ENCODE measurements around the gene SNORC. TPM values are rescaled to one million over a fixed set of nuclear protein-coding genes. Genes with fewer than 3 reads are reported as not detected.

SNORC gene
- total RNA-seq, 1 experiment from 2014 or later, result 3.4 TPM

GRCh38 chr2:232877940-232878511 lies 8.0 kb downstream of the SNORC start:
- H3K27me3 Mint-ChIP-seq (ENCODE audit: low read depth), result peaks cover 28% of the 10 kb centered on the region
- no peak for ATAC-seq
- DNase-seq (ENCODE audit: low spot score), result no peak
- ChIA-PET CTCF (no interaction called here), POLR2A (interaction anchor here (0.5 kb wide), 1 partner anchor 95 kb away, joined by 3 read pairs; no protein-coding TSS in a partner anchor)
- no peak overlapping the region for H3K27ac Mint-ChIP-seq
- no peaks in the 10 kb centered on the region for H3K36me3 Mint-ChIP-seq
- no peaks in the 10 kb centered on the region for H3K4me1 Mint-ChIP-seq
- H3K9me3 Mint-ChIP-seq, result no peaks in the 10 kb centered on the region
- TF ChIP-seq ZNF219 (CRISPR knock-in tag; IDR thresholded peaks at IDR 0.05; ENCODE audit: borderline replicate concordance) (no peak), ARID4B (CRISPR knock-in tag; IDR thresholded peaks at IDR 0.05; ENCODE audit: borderline replicate concordance) (no peak), NR2C2 (CRISPR knock-in tag; IDR thresholded peaks at IDR 0.05) (no peak), TP53 (CRISPR knock-in tag; IDR thresholded peaks at IDR 0.05) (no peak), NR1H2 (CRISPR knock-in tag; IDR thresholded peaks at IDR 0.05) (no peak), ZBTB43 (CRISPR knock-in tag; IDR thresholded peaks at IDR 0.05) (no peak), FOXP4 (CRISPR knock-in tag; IDR thresholded peaks at IDR 0.05) (no peak), ZNF138 (CRISPR knock-in tag; conservative IDR thresholded peaks at IDR 0.05) (no peak), ATF6 (CRISPR knock-in tag; IDR thresholded peaks at IDR 0.05) (no peak)
- peak overlapping the region; percentile 43 for H3K4me3 Mint-ChIP-seq

GRCh38 chr2:232878855-232879617 lies 9.0 kb downstream of the SNORC start:
- no peaks in the 10 kb centered on the region for H3K4me1 Mint-ChIP-seq
- H3K27me3 Mint-ChIP-seq (ENCODE audit: low read depth), result peaks cover 28% of the 10 kb centered on the region
- ChIA-PET CTCF (interaction anchor here (1.5 kb wide), 1 partner anchor 180 kb away, joined by 5 read pairs; the partner anchor contains the start of gene INPP5D), POLR2A (no interaction called here)
- ATAC-seq, result no peak
- no peak overlapping the region for H3K4me3 Mint-ChIP-seq
- H3K9me3 Mint-ChIP-seq, result no peaks in the 10 kb centered on the region
- TF ChIP-seq ZNF396 (CRISPR knock-in tag; IDR thresholded peaks at IDR 0.05; ENCODE audit: borderline replicate concordance), result no peak
- peak; percentile 18; the same call in 1 of the 2 replicates for TF ChIP-seq GABPB1 (CRISPR knock-in tag; IDR thresholded peaks at IDR 0.05)
- no peaks in the 10 kb centered on the region for H3K36me3 Mint-ChIP-seq
- DNase-seq (ENCODE audit: low spot score), result no peak
- no peak overlapping the region for H3K27ac Mint-ChIP-seq
